GM19463 (cell line): ENCODE measurements around the gene YIPF2.

Source experiments
- ATAC-seq: cut with Tn5 transposase; IDR thresholded peaks from one replicate; pipeline ENCODE4 v1.9.1; 2021; ENCODE audit warnings: mild to moderate bottlenecking, moderate library complexity; ENCODE audit not compliant: unreplicated experiment

Gene YIPF2

DNA sequence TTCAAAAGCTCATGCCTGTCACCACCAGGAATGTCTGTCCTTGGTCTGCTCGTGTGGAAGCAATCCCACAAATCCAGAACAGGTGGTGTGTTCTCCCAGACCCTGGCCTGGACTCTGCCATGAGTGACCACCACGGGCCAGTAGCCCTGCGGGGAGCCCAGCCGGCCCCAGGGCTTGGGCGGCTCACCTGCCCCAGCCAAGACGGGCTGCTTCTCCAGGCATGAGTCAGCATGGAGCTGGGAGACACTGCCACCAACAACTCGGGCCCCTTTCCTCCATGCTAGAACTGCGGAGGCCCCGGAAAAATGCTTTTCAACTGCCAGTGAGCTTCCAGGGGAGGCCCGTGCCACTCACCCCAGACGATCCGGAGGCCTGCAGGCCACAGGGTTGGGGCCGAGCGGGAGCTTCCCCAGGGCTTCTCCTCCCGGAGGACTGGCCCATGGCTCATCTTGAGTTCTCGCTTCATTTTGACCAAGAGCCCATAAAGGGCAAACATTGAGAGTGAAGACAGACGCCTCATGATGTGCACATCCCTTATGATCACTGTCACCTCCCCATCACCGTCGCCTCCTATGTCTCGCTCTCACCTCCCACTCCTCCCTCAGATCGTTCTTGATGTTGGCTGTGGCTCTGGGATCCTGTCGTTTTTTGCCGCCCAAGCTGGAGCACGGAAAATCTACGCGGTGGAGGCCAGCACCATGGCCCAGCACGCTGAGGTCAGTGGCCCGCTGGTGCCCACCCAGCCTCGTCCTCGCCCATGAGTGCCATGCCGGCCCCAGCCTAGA lies 16.7 kb downstream of the YIPF2 start:
- no peak for ATAC-seq

DNA sequence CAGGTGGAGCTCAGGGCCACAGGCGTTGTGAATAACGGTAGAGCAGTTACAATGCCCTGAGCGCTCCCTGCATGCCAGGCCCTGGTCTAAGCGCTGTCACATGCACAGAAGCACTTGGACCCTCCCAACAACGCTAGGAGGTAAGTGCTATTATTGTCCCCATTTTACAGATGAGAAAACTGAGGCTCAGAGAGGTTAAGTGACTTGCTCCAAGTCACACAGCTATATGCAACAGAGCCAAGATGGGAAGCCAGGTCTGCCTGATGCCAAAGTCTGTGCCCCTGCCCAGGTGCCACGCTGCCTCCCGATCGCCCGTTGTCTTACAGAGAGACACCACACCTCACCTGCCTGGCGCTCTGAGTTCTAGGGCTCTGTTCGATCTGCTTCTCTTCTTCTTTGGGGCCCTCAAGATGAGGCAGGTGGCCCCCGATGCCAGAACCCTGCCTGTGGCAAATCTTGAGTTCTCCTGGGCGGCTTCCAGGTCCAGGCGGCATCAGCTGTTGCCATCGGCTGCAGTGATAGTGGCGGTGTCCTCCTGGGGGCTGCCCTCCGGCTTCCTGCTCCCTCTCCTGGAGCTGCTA lies 20.0 kb downstream of the YIPF2 start:
- ATAC-seq: no peak

DNA sequence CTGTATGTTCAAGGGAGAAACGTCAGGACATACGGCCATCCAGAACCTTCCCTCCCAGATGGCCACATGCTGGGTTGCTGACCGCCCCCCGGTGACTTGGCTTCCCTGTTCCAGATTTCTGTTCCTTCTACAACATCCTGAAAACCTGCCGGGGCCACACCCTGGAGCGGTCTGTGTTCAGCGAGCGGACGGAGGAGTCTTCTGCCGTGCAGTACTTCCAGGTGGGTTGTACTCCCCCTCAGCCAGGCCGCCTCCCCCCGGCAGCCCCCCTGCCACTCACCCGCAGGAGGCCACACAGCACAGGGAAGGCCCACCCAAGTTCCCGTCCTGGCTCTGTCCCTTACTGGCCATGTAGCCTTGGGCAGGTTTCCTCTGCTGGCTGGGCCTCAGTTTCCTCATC lies 20.5 kb downstream of the YIPF2 start:
- ATAC-seq: no peak

DNA sequence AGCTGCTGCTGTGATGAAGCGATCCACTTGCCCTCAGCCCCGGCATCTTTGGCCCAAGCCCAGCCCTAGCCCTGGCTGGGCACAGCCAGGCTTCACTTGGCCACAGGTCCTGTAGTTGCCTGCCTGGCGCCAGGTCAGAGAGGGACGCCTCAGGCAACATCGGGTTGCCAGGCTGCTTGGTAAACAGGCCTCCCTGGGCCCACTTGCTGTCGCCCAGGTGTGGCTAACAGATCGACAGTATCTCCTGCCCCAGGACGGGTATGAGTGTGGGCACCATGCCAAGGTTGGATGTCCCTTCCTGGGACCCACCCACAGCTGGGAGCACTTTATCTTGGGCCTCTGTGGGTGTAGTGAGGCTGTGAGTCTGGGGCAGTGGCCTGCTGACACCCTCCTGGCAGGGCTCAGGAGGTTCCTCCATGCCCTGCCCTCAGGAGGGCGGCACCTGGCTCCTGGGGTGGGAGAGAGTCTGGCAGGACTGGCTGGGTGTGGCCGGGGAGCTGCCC lies 29.2 kb downstream of the YIPF2 start:
- ATAC-seq: no peak

DNA sequence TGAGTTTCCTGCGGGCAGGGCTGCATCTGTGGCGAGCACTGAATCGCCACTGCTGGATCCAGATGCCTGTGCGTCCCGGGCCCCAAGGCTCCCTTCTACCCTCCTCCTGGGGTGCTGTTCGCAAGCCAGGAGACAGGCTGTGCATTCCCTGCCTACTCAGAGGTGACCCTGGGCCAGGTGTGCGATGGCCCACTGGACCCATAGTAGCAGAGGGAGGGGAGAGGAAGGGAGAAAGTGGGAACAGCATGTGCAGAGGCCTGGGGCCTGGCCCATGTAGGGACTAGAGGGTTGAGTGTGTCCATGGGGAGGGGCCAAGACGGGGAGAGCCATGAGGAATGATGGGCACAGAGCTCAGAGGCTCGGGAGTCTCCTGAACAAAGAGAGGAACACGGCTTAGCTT lies 29.8 kb downstream of the YIPF2 start:
- ATAC-seq: no peak

DNA sequence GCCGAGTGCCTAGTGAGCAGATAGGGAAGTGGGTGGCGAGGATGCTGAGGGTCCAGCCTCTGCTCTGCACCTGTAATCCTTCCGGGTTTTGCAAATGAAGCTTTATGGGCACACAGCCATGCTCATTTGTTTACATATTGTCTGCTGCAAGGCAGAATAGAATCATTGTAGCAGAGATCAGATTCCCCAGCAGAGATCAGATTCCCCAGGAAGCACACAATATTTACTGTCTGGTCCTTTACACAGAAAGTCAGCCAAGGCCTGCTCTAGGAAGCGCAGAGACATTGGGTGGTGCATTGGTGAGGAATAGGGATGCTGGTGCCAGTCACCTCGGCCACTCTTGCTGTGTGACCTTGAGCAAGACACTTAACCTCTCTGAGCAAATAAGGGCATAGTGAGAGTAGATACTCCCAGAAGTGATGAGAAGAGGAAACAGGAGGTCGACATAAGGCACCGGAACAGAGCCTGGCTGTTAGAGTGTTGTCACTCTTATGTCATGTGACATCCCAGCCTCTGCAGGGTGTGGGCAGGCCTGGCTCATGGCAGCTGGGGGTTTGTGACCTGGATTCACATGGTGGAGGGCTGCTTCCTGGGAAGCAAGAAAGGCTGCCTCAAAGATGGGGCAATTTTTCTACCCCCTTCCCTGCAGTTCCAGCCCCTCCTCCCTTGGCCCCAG lies 31.4 kb downstream of the YIPF2 start:
- ATAC-seq: no peak

DNA sequence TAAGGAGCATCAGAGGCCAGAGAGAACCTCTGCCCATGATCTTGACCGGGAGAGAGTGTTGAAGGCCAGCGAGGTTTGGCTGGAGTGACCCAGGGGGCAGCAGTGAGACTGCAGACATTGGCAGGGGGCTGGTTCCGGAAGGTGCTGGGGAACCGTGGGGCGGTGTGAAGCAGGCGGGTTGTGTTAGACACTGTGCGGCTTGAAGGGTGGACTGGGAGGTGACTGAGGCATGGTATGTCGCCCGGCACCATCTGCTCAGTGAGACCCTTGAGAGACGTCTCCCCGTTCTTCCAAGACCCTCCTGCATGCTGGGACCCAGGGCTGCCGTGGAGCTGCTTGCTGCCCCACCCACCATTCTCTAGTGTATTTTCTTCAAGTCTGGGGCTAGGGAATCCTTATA lies 32.5 kb downstream of the YIPF2 start:
- no peak for ATAC-seq

DNA sequence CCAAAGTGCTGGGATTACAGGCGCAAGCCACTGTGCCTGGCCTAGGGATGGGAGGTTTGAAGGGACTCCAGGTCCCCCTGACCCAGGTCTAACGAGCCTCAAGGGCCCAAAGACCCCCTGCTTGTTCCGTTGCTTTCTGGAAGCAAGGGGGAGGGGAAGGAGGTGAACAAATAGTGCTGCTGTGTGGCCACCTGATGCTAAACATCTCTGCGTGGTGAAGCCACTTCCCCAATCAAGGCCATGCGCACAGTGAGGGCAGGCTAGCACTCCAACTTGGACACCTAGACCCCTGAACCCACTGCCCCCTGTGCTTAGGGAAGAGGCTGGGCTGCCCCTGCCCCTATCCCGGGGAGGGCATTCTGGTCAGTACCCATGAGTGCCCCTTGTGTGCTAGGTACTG lies 33.1 kb downstream of the YIPF2 start:
- no peak for ATAC-seq

DNA sequence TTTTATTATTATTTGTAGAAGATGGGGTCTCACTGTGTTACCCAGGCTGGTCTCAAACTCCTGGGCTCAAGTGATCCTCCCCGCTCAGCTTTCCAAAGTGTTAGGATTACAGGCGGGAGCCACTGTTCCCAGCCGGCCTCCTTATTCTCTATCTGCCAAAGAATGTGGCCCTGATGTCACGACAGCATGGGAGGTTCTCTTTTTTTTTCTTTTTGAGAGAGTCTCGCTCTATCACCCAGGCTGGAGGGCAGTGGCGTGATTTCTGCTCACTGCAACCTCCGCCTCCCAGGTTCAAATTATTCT lies 33.6 kb downstream of the YIPF2 start:
- no peak for ATAC-seq

DNA sequence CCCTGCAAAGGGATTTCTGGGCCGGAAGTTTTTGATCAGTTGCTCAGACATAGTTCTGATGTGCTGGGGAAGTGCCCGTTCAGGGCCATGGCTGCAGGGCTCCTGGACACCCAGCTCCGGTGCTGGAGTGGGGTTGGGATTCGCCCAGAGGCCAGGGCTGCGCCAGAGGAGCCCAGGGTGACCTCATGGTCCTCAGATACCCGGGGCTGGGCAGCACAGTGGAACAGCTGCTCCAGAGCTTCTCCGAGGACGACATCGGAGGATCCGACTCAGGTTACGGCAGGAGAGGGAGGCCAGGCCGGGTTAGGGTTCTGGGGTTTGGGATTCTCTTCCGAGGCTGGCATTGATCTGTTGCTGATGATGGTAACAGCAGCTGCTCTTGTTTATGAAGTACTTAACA lies 36.2 kb downstream of the YIPF2 start:
- ATAC-seq: no peak

DNA sequence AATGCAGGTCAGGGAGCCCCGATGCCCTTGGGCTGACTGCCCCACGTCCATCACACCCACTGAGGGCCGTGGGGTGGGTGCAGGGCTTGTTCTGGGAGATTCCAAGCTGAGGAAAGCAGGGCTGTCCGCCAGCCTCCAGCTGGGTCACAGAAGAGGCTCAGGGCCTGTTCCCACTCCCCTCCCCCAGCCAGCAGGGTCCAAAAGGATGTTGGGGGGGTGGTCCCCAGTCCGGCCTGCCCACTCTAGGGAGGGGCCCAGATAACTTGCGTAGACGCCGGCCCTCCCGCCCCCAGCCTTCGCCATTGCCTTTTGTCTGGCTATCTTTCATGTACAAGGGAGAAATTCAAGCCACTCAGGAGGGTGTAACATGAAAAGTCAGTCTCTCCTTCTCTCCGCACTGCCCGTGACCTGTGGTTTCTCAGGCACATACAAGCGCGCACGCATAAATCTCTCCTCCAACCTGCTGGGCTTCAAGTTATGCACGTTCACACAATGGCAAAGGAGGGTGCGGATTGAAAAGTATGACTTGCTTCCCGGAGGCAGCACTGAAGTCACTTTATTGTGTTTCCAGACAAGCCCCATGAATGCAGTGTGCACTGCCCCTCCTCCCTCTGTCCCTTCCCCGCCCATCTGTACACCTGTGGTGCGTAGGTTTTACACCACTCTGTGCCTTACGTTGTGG lies 36.9 kb downstream of the YIPF2 start:
- ATAC-seq: no peak

DNA sequence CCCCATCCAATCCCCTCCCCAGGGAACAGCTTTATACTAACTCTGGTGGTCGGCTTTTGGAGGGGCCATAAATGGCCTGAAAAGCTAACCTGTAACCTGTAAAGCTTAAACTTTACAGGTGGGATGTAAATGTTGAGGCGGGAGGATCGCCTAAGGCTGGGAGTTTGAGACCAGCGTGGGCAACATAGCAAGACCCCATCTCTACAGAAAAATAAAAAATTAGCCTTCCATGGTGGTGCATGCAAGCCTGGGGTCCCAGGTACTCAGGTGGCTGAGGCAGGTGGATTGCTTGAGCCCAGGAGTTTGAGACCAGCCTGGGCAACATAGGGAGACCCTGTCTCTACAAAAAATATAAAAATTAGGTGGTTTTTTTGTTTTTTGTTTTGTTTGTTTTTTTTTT lies 38.6 kb downstream of the YIPF2 start:
- no peak for ATAC-seq

DNA sequence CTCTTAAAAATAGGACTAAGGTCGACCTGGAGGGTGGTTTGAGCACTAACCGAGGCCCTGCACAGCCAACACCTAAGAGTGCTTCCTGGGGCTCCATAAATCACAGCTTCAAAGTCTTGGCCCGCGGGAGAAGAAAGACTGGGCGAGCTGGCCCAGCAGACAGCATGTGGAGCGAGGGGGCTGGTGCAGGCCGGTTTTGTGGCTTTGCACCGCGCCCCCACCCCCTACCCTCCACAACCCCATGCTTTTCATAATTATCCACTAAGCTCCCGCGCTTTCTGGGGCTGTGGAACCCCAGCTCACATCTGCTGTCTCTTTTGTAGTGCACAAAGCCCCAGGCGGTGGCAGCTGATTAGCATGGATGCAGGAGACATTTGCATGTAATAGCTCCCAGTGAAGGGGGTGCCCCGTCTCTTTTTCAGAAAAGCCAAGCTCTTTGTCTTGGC lies 40.0 kb downstream of the YIPF2 start:
- ATAC-seq: no peak

DNA sequence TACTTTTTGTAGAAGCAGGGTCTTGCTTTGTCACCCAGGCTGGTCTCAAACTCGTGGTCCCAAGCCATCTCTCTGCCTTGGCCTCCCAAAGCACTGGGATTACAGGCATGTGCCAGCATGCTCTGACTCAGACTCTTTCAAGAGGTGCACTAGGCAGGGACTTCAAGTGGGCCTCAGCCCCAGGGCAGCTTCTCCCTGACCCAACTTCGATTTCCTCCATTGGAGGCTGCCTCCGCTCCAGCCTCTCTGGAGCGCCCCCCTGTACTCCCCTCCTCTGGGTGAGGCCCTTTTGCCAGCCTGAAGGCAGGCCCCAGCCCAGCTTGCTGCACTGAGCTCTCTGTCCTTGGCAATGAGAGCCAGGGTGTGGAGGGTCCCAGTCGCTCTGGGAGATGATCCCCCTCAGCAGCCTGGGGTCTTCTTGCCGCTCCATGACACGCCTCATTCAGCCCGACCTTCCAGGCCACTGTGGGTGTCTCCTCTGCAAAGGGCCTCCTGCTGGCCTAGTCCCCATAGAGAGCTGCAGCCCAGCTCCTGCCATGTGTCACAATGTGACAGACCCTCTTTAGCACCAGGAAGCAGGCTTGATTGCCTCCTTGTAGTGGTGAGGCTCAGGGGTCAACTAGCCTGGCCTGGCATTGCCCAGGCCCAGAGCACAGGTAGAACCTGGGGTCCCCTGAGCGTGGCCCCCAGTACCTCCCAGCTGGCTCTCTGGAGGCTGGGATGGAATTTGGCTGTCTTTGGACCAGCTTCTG lies 40.6 kb downstream of the YIPF2 start:
- ATAC-seq: no peak

DNA sequence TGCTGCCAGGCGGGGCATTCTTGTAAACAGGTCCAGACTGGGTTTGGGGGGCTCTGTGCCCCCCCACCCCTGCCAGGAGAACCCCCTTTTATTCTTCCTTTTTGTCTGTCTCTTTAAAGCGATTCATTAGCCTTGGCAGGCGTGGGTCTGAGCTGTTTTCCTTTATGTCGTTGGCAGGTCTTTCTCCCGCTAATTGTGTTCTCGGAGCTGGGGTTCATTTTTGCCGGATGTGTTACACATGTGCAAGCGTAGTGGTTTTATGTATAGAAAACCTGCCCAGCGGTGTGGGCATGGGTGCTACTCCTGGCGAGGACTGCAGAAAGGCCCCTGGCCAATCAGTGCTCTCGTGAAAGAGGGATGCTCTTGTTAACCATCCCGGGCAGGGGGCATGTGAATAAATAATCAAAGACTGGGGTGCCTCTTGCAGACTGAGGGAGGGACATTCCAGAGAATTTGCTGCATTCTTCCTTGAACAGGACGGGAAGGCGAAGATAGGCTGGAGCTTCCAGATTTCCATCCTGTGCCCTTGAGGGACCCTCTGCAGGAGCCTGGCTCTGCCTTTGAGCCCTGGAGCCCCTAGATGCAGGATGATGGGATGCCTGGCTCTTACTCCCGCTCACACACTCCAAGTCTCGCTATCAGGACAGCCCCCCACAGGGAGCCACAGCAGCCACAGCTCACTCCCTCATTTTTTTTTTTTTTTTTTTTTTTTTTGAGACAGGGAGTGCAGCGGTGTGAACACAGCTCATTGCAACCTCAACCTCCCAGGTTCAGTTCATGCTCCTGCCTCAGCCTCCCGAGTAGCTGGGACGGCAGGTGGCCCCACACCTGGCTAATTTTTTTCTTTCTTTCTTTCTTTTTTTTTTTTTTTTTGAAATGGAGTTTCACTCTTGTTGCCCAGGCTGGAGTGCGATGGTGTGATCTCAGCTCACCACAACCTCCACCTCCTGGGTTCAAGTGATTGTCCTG lies 43.0 kb downstream of the YIPF2 start:
- no peak for ATAC-seq

DNA sequence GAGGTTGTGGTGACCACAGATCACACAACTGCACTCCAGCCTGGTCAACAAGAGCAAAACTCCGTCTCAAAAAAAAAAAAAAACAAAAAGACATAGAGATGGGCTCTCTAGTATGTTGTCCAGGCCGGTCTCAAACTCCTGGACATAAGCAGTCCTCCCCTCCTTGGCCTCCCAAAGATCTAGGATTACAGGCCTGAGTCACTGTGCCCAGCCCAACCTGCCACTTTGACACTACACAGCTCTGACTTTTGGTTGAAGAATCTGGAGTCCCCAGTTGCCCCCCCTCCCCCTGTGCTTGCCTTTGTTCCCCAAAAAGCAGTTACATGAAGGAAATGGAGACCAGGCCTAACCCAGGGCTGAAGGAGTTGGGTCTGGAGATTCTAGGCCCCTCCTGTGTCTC lies 44.2 kb downstream of the YIPF2 start:
- ATAC-seq: no peak

DNA sequence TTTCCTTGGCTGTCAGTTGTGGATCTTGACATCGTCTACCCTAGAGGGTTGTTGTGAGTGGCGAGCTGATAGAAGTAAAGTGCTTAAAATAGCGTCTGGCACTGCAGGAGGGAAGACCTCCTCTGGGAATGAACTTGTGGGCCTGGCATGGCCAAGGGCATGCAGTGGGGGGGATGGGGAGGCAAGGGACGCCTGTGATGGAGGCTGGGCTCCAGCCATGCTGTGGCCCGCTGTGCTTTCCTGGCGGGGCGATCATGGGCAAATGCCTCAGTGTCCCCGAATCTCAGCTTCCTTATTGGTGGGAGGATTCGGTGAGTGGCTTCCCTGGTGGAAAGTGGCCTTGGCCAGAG lies 46.4 kb downstream of the YIPF2 start:
- ATAC-seq: no peak

DNA sequence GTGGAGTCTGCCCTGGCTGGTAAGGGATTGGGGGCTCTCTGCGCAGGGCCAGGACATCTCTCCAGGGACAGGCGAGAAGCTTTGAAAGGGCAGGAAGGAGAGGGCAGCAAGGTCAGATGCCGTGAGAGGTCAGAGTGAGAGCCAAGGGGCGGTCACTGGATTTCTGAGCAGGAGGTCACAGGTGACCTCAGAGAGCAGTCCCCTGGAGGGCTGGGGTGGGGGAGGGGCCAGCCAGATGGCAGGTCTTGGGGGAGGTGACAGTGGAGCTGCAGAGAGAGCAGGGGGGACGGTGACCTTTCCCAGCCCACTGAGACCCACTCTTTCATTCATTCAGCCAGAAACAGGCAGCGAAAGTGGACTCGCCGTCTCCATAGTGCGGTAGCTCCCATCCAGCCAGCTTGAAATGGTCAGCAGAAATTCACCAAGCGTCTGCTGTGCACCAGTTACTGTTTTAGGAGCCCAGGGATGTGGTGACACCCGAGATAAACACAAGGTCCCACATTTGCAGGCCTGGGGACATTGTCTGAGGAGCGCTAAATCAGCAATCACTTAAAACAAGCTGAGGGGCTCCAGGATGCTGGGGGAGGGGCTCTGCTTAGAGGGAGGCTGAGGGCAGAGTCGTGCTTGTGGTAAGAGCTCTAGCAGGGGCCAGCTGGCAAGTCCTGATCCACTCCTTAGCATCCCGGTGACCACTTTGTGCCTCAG lies 46.9 kb downstream of the YIPF2 start:
- no peak for ATAC-seq

DNA sequence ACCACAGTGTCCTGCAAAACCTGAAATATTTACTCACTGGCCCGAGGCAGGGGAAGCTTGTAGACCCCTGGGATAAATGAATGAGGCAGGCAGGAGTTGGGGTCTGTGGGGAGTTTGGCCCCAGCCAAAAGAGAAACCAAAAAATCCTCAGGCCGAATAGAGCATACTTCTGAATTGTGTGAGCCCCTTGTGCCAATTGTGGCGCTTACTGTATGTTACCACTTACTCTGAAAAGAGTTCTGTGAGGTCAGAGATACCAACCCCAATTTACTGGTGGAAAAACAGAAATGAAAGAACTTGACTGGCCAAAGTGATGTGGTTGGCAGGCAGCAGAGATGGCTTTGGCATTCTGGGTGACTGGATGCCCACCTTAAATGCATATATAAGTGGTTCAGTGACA lies 50.2 kb downstream of the YIPF2 start:
- no peak for ATAC-seq
